ENCODE data around the gene CLMN. TPM values are rescaled to one million over a fixed set of nuclear protein-coding genes. Genes with fewer than 3 reads are reported as not detected.

CLMN gene
- total and polyA plus RNA-seq, 5 donors from 2014 or later: 0.17 to 0.90 TPM; not detected in 3

DNA sequence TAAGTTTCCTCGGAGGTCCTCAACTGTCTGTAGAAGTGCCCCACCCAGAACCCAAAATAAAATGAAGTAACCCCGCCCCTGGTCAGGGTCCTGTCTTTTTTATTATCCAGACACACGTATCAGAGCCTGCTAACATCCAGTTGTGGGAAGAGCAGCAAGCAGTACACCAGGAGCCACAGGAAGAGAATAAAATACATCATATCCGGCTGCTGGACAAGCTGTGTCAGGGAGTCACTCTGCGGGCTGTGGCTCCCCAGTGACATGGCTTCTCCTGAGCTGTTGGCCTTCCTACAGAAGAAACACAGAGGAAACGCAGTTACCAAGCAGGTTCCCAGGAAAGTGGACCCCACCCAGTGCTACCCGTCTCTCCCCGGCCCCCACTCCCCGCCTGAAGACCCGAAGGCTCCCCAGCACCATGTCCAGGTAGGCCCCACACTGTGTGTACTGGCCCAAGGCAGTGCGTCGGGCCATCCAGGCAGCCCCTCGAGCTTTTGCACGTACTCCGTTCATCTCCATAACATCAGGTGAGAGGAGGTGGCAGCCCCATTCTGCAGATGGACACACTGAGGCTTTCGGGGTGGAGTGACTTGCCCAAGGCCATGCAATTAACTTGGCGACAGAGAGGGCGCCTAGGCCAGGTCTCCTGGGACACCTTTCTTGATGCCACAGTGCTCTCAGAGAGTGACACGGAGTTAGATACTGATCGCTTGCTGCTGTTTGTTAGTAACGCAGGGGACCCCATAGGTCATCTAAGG lies 128.1 kb downstream of the CLMN start:
- Mint-ChIP-seq H3K4me1 (no peaks in the 10 kb centered on the region), H3K27ac (no peak overlapping the region), H3K9me3 (peaks cover 0 to 4% (median 0%) of the 10 kb centered on the region in 7 donors), H3K36me3 (no peaks in the 10 kb centered on the region), H3K27me3 (peaks cover 15% of the 10 kb centered on the region), H3K4me3 (no peak overlapping the region)
- Histone ChIP-seq H3K36me3 (ENCODE audit: control insufficient read depth, insufficient read depth, low read length) (no peaks in the 10 kb centered on the region), H3K9me3 (ENCODE audit: control insufficient read depth in 2 of 2, low read length in 2 of 2) (no peaks in the 10 kb centered on the region), H3K4me3 (ENCODE audit: low read depth, low read length) (no peak overlapping the region), H3K27me3 (ENCODE audit: control insufficient read depth, insufficient read depth, low read length) (peaks cover 10% of the 10 kb centered on the region), H3K4me1 (ENCODE audit: control insufficient read depth, insufficient read depth, low read length, poor library complexity, severe bottlenecking) (no peaks in the 10 kb centered on the region), H3K27ac (ENCODE audit: insufficient read depth, low read length, poor library complexity, severe bottlenecking) (no peak overlapping the region)
- ATAC-seq (ENCODE audit: low read depth in 2 of 2) (no peak), DNase-seq (no peak)

DNA sequence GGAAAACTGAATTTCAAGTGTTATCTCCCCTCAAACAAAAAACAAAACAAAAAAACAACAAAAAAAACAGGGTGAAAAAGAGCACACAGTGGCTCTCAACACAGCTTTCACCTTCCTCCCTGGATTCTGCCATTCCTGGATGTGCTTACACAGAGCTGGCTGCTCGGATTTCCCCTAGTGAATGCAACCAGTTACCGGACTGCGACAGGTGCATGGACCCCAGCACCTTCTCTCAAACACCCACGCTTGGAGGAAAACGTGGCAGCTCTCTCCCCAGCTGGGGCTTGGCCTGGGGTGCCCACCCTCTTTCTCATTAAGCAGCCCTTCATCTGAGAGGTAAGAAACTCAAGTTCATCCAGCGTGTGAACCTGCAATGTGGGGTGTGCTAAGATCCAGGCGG lies 128.9 kb downstream of the CLMN start:
- Histone ChIP-seq H3K9me3 (ENCODE audit: control insufficient read depth in 2 of 2, low read length in 2 of 2) (no peaks in the 10 kb centered on the region), H3K27me3 (ENCODE audit: control insufficient read depth, insufficient read depth, low read length) (peaks cover 15% of the 10 kb centered on the region), H3K36me3 (ENCODE audit: control insufficient read depth, insufficient read depth, low read length) (no peaks in the 10 kb centered on the region), H3K27ac (ENCODE audit: insufficient read depth, low read length, poor library complexity, severe bottlenecking) (no peak overlapping the region), H3K4me3 (ENCODE audit: low read depth, low read length) (no peak overlapping the region), H3K4me1 (ENCODE audit: control insufficient read depth, insufficient read depth, low read length, poor library complexity, severe bottlenecking) (no peaks in the 10 kb centered on the region)
- ATAC-seq (ENCODE audit: low read depth in 2 of 2): no peak
- peaks cover 0 to 4% (median 0%) of the 10 kb centered on the region in 7 donors for H3K9me3 Mint-ChIP-seq
- no peaks in the 10 kb centered on the region for H3K4me1 Mint-ChIP-seq
- no peak overlapping the region for H3K27ac Mint-ChIP-seq
- no peak overlapping the region for H3K4me3 Mint-ChIP-seq
- H3K36me3 Mint-ChIP-seq: no peaks in the 10 kb centered on the region
- no peak for DNase-seq
- peaks cover 16% of the 10 kb centered on the region for H3K27me3 Mint-ChIP-seq

DNA sequence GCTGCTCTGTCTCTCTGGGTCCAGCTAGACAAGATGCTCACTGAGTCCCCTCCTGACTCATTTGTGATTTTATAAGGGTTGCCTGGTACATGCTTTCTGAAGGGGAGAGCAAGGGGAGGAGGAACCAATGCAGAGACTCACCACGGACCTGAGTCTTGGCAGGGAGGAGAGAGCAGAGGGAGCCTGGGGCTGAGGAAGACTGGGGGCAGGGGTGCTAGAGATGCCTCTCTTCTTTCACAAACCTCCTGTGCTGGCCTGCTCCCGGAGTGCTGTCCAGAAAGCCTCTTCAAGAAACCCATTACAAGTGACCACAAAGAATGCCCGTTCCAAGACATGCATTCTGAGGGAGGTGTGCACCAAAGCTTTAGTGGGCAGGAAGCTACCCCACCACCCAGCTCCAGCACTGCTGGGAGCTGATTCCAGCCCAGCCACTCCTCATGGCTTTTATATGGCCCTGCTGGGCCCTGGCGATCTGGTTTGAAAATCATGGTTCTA lies 129.3 kb downstream of the CLMN start:
- peaks cover 17% of the 10 kb centered on the region for H3K27me3 ChIP-seq (ENCODE audit: control insufficient read depth, insufficient read depth, low read length)
- ATAC-seq (ENCODE audit: low read depth in 2 of 2) (no peak), DNase-seq (no peak)
- H3K36me3 ChIP-seq (ENCODE audit: control insufficient read depth, insufficient read depth, low read length): no peaks in the 10 kb centered on the region
- no peaks in the 10 kb centered on the region for H3K4me1 ChIP-seq (ENCODE audit: control insufficient read depth, insufficient read depth, low read length, poor library complexity, severe bottlenecking)
- peaks cover 0 to 4% (median 0%) of the 10 kb centered on the region in 7 donors for H3K9me3 Mint-ChIP-seq
- H3K4me1 Mint-ChIP-seq: no peaks in the 10 kb centered on the region
- no peak overlapping the region for H3K27ac Mint-ChIP-seq
- no peak overlapping the region for H3K4me3 Mint-ChIP-seq
- no peak overlapping the region for H3K4me3 ChIP-seq (ENCODE audit: low read depth, low read length)
- no peaks in the 10 kb centered on the region for H3K36me3 Mint-ChIP-seq
- no peaks in the 10 kb centered on the region for H3K9me3 ChIP-seq (ENCODE audit: control insufficient read depth in 2 of 2, low read length in 2 of 2)
- peaks cover 21% of the 10 kb centered on the region for H3K27me3 Mint-ChIP-seq
- H3K27ac ChIP-seq (ENCODE audit: insufficient read depth, low read length, poor library complexity, severe bottlenecking): no peak overlapping the region

DNA sequence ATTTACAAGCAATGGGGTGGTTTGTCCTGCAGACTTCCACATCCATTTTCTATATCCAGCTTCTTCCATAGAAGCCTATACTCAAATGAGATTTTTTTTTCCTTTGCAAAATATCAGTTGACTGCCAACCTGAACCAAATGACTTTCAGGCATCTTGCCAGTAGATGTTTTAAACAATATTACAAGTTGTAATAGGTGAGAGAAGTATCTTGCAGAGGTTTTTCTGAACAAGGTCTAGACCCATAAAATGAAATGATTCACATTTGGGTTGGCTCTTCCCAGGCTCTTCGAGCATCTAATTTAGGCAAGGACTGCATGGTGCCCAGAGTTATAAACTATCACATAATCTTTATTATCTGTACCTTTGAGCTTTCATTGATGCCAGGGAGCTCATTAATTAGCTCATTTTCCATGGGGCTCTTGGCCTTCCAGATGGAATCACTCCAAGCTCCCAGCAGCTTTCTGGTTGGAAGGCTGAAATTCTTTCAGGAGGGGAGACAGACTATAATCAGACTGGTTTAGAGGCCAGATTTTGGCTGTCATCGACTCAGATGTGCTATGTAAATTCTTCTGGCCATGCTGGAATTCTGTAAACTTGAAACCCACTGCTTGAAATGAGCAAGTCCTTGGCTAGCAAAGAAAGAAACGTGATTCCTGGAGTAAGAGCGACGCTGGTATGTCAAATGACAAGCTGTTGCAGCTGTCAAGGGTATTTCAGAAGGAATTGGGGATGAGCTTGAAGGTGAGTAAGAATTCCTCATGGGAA lies 130.2 kb downstream of the CLMN start:
- Histone ChIP-seq H3K27me3 (ENCODE audit: control insufficient read depth, insufficient read depth, low read length) (peaks cover 21% of the 10 kb centered on the region), H3K4me1 (ENCODE audit: control insufficient read depth, insufficient read depth, low read length, poor library complexity, severe bottlenecking) (no peaks in the 10 kb centered on the region), H3K27ac (ENCODE audit: insufficient read depth, low read length, poor library complexity, severe bottlenecking) (no peak overlapping the region), H3K36me3 (ENCODE audit: control insufficient read depth, insufficient read depth, low read length) (no peaks in the 10 kb centered on the region), H3K9me3 (ENCODE audit: control insufficient read depth in 2 of 2, low read length in 2 of 2) (no peaks in the 10 kb centered on the region), H3K4me3 (ENCODE audit: low read depth, low read length) (no peak overlapping the region)
- Mint-ChIP-seq H3K27me3 (peaks cover 29% of the 10 kb centered on the region), H3K36me3 (no peaks in the 10 kb centered on the region), H3K4me3 (no peak overlapping the region), H3K27ac (no peak overlapping the region), H3K4me1 (no peaks in the 10 kb centered on the region), H3K9me3 (peaks cover 0 to 4% (median 0%) of the 10 kb centered on the region in 7 donors)
- no peak for DNase-seq
- no peak for ATAC-seq (ENCODE audit: low read depth in 2 of 2)

DNA sequence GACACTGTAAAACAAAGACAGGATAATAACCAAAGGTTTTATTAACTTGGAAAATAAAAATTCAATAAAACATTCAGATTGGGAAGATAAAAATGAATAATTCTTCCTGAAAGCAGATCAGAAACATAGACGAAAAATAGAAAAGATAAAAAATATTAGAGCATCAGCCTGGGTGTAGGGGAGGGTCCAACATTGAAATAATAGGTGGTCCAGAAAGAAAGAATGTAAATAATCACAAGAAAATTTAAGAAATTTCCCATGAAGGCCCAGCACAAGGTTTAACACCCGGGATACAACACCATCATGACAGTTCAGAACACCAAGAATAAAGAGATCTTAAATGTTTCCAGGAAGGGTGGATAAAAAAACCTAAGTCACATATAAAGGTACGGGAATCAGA lies 131.3 kb downstream of the CLMN start:
- Mint-ChIP-seq H3K4me3 (no peak overlapping the region), H3K27me3 (peaks cover 36% of the 10 kb centered on the region), H3K36me3 (no peaks in the 10 kb centered on the region), H3K9me3 (peaks cover 0 to 4% (median 0%) of the 10 kb centered on the region in 7 donors), H3K4me1 (no peaks in the 10 kb centered on the region), H3K27ac (no peak overlapping the region)
- Histone ChIP-seq H3K36me3 (ENCODE audit: control insufficient read depth, insufficient read depth, low read length) (no peaks in the 10 kb centered on the region), H3K9me3 (ENCODE audit: control insufficient read depth in 2 of 2, low read length in 2 of 2) (no peaks in the 10 kb centered on the region), H3K4me3 (ENCODE audit: low read depth, low read length) (no peak overlapping the region), H3K4me1 (ENCODE audit: control insufficient read depth, insufficient read depth, low read length, poor library complexity, severe bottlenecking) (no peaks in the 10 kb centered on the region), H3K27me3 (ENCODE audit: control insufficient read depth, insufficient read depth, low read length) (peaks cover 25% of the 10 kb centered on the region), H3K27ac (ENCODE audit: insufficient read depth, low read length, poor library complexity, severe bottlenecking) (no peak overlapping the region)
- DNase-seq: no peak
- no peak for ATAC-seq (ENCODE audit: low read depth in 2 of 2)

DNA sequence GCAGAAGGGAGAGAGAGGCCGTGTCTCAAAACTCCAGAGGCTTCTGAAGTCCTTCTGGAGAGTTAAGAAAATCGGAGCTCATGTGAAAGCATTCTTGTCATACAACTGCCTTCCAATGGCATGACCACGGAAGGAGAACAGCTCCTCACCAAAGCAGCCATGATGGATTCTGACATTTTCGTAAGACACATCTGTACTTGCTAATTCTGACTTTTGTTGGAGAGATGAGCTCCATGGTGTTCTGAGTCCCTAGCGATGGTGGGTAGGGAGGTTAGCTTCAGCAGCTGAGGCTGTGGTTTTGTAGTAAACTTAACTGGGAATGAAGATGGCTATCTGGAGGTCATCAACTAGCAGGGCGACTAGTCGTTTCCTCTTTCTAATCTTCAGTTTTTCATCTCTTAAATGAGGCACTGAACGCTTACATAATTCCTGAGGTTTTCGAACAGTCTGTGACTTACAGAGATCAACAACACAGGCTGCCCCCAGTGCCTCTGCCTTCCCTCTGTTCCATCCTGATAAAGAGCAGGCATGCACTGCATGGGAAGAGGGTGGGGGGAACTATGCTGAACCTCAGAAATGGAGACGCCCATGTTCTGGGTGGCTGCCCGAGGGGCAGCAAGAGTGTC lies 133.8 kb downstream of the CLMN start:
- no peaks in the 10 kb centered on the region for H3K4me1 Mint-ChIP-seq
- peaks cover 41% of the 10 kb centered on the region for H3K27me3 Mint-ChIP-seq
- no peaks in the 10 kb centered on the region for H3K9me3 ChIP-seq (ENCODE audit: control insufficient read depth in 2 of 2, low read length in 2 of 2)
- ATAC-seq (ENCODE audit: low read depth in 2 of 2) (no peak), DNase-seq (no peak)
- peaks cover 25% of the 10 kb centered on the region for H3K27me3 ChIP-seq (ENCODE audit: control insufficient read depth, insufficient read depth, low read length)
- H3K36me3 ChIP-seq (ENCODE audit: control insufficient read depth, insufficient read depth, low read length): no peaks in the 10 kb centered on the region
- no peak overlapping the region for H3K4me3 Mint-ChIP-seq
- no peak overlapping the region for H3K27ac ChIP-seq (ENCODE audit: insufficient read depth, low read length, poor library complexity, severe bottlenecking)
- H3K36me3 Mint-ChIP-seq: no peaks in the 10 kb centered on the region
- H3K9me3 Mint-ChIP-seq: peaks cover 0 to 4% (median 0%) of the 10 kb centered on the region in 7 donors
- no peaks in the 10 kb centered on the region for H3K4me1 ChIP-seq (ENCODE audit: control insufficient read depth, insufficient read depth, low read length, poor library complexity, severe bottlenecking)
- no peak overlapping the region for H3K4me3 ChIP-seq (ENCODE audit: low read depth, low read length)
- H3K27ac Mint-ChIP-seq: no peak overlapping the region

DNA sequence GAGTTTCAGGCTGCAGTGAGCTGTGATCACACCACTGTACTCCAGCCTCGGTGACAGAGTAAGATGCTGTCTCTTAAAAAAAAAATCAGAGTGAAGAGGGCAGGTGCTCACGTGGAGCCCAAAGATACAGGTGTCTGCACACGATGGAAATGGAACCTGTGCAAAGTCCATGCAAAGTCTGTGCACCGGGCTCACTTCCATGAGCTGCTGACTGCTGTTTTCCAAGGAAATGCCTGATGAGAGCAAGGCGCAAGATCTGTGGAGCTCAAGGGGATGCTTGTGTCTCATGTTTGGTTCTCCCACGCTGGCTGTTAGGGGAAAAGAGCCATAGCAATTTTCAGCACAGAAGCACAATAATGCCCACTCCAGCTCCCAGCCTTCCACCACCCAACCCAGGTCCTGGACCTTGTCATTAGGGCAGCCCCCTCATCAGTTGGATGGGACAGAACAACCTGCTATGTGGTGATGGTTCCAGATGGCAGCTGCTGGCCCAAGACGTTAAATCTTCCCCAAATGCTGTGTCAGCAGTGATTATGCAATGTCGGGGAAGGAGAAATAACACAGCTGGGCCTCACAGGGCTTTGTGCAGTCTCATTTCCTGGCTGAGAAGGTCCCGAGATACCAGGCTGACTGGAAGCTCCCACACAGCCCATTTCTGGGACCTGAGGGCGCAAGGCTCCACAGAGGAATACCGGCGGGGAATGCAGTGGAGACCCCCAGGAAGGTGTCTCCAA lies 134.5 kb downstream of the CLMN start:
- Mint-ChIP-seq H3K27ac (no peak overlapping the region), H3K4me1 (no peaks in the 10 kb centered on the region), H3K27me3 (peaks cover 44% of the 10 kb centered on the region), H3K9me3 (peaks cover 0 to 4% (median 0%) of the 10 kb centered on the region in 7 donors), H3K4me3 (no peak overlapping the region), H3K36me3 (peaks cover 4% of the 10 kb centered on the region)
- DNase-seq (no peak), ATAC-seq (ENCODE audit: low read depth in 2 of 2) (no peak)
- H3K27me3 ChIP-seq (ENCODE audit: control insufficient read depth, insufficient read depth, low read length): peaks cover 25% of the 10 kb centered on the region
- H3K36me3 ChIP-seq (ENCODE audit: control insufficient read depth, insufficient read depth, low read length): no peaks in the 10 kb centered on the region
- no peaks in the 10 kb centered on the region for H3K4me1 ChIP-seq (ENCODE audit: control insufficient read depth, insufficient read depth, low read length, poor library complexity, severe bottlenecking)
- H3K4me3 ChIP-seq (ENCODE audit: low read depth, low read length): no peak overlapping the region
- H3K27ac ChIP-seq (ENCODE audit: insufficient read depth, low read length, poor library complexity, severe bottlenecking): no peak overlapping the region
- H3K9me3 ChIP-seq (ENCODE audit: control insufficient read depth in 2 of 2, low read length in 2 of 2): no peaks in the 10 kb centered on the region

Data from CD4-positive, CD25-positive, alpha-beta regulatory T cell (primary cell).